Head of caudate nucleus (tissue), 42 donors: Measurements from ENCODE around the gene AUTS2.

Source experiments
- DNase-seq, 42 donors: peaks; one replicate each; pipeline versions ENCODE4 v3.0.0 to v3.0.0-alpha.2; 2020 to 2021; ENCODE audit warnings: mixed read lengths in 7 of 42
- intact Hi-C: fragments of 100-400 bp; cut with DNase I; formaldehyde crosslinking; loops from one replicate; pipeline ENCODE4 v1.15.0; 2022

Gene AUTS2

GRCh38 chr7:69790977-69791724, 192.9 kb downstream of the AUTS2 start:
- DNase-seq: peak in 23 of 42 donors; percentile 18 to 75 (median 45)
- intact Hi-C loops: no loop called here

DNA sequence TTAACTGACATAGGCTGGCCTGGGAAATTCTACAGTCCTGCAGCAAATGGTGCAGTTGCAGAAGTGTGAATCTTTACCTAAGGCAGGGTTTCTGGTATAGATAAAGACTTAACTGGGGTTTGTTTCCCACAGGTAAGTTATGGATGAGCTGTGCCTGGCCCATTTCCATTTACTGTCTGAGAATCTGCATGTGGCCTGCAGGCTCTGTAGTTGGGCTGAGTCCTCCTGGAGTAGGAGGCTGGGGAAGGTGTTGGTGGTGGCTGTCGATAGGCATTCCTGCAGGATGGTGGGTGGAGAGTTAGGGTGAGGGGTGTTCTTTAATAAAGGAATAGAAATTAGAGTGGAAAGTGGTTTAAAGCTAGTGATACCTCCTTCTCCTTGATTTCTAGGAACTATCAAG, 193.5 kb downstream of the AUTS2 start:
- intact Hi-C loops: no loop called here

DNA sequence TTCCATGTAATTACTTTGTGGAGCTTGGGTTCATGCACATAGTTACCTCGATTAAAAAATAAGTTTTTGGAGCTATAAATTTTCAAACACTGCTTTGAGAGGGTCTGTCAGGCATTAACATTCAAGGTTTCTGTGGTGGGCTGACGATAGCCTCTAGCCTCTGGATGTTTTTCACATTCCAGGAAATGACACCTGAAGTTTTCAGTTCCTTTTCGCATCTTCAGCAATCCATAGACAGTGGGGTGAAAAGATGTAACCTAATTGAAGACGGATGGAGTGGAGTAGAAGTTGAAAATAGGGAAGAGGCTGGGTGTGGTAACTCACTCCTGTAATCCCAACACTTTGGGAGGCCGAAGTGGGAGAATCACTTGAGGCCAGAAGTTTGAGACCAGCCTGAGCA, 197.7 kb downstream of the AUTS2 start:
- no peak for DNase-seq
- intact Hi-C loops: no loop called here

More for the DNA sequence above, 193.5 kb downstream of the AUTS2 start:
- no peak for DNase-seq

- intact Hi-C loops: no loop called here
Measured at GRCh38 chr7:69796416-69796815, 198.1 kb downstream of the AUTS2 start.

DNA sequence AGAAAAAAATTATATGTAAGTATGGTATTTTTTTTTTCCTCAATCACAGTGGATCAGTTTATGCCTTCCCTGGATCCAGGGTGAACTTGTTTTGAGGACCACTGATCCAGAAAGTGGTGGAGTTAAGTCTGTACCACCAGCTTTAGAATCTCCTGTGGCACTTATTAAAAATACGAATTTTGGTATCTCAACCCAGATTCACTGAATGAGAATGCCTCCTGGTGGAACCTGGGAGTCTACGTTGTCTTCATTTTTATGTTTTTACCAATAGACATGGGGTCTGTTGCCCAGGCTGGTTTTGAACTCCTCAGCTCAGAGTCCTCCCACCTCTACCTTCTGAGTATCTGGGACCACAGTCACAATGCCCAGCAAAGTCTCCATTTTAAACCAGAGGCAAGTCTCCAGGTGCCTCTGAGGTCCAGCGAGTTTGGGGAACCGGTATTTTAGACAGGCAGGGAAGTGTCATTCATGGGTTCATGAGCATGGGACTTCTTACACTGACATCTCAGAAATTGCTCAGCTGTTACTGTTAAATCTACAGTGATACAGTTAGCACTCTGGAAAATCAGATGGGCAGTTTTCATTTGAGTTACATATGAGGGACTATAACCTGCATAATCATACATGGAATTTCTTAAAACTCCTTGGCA, 200.9 kb downstream of the AUTS2 start:
- DNase-seq: no peak
- intact Hi-C loops: no loop called here

More at GRCh38 chr7:69796416-69796815, 198.1 kb downstream of the AUTS2 start:
- DNase-seq: no peak

DNA sequence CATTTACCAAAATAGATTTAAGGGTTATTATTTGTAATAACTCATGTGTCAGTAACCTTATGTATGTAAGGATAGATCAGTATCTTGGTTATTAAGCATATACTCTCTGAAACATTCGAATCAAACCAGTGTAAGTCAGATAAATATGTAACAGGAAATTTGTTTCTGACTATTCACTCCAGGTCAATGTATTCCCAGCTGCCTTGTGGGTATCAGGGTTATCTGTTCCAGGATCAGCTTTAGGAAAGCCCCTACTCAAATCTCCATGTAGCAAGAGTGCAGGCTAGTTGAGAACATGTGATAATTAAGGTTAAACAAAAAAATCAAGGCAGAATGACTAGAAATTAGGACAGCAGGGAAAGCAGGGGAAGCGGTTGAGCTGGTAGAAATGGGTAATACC, 201.7 kb downstream of the AUTS2 start:
- DNase-seq: no peak
- intact Hi-C loops: no loop called here

- intact Hi-C loops: no loop called here
- no peak for DNase-seq
Measured at GRCh38 chr7:69800495-69800894, 202.2 kb downstream of the AUTS2 start.

GRCh38 chr7:69801729-69802682, 203.7 kb downstream of the AUTS2 start:
- no peak for DNase-seq
- intact Hi-C loops: no loop called here

DNA sequence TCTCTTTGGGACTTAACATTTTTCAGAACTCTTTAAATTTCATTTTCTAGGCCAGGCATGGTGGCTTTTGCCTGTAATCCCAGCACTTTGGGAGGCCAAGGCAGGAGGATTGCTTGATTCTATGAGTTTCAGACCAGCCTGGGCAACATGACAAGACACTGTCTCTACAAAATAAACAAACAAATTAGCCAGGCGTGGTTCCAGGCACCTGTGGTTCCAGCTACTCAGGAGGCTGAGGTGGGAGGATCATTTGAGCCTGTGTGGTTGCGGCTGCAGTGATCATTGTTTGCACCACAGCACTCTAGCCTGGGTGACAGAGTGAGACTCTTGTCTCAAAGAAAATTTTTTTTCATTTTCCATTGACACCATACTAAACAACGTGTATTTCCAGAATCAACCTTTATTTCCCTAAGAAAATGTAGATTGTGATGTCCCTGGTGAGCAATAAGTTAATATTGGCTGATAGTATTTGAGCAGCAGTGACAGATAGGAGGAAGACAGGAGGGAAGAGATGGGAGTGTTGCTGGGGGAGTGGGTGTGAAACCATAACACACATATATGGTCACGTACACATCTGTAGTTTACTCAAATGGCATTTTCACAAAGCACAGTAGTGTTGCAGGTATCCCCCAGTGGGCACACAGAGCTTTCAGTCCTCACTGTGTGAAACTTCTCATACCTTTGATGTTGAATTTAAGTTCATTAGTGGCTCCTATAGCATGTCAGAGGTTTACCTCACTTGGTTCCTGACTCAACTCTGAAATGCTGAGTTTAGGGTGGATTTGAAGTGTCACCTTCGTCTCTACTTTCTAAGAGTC, 205.6 kb downstream of the AUTS2 start:
- no peak for DNase-seq
- intact Hi-C loops: no loop called here

- intact Hi-C loops: no loop called here
- DNase-seq: no peak
Measured at GRCh38 chr7:69804962-69805361, 206.7 kb downstream of the AUTS2 start.

DNA sequence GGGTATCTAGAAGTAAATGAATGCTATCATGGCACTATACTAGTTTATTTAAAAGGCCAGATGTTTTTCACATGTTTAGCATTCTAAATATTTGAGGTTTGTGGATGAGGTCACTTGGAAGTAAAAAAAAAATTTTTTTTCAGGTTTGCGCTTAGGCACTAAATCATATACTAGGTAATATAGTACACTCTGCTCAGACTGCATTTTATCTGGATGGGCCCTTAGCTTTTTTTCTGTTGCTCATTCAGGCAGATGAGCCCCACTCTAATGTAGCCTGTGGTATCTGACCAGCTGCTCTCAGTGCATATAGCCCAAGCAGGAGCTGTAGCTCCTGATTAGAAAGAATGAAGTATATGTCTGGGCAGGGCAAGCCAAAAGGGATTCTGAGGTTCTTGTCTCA, 210.1 kb downstream of the AUTS2 start:
- intact Hi-C loops: no loop called here
- no peak for DNase-seq

GRCh38 chr7:69811476-69812308, 213.4 kb downstream of the AUTS2 start:
- intact Hi-C loops: no loop called here
- DNase-seq: no peak

DNA sequence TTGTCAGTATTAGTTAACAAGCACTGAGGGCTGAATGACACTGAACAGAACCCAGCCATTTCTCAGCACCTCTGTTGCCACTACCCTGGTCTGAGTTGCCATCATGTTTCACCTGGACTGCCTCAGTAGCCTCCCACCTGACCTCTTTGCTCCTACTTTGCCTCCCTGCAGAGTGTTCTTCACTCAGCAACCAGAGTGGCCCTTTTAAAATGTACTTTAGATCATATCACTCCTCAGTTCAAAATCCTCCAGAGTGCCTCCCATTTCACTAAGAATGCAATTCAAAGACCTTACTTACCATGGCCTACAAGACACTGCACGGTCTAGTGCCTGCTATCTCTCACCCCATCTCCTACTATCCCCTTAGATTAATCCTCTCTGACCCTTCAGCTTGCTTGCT, 214.5 kb downstream of the AUTS2 start:
- DNase-seq: no peak
- intact Hi-C loops: no loop called here

DNA sequence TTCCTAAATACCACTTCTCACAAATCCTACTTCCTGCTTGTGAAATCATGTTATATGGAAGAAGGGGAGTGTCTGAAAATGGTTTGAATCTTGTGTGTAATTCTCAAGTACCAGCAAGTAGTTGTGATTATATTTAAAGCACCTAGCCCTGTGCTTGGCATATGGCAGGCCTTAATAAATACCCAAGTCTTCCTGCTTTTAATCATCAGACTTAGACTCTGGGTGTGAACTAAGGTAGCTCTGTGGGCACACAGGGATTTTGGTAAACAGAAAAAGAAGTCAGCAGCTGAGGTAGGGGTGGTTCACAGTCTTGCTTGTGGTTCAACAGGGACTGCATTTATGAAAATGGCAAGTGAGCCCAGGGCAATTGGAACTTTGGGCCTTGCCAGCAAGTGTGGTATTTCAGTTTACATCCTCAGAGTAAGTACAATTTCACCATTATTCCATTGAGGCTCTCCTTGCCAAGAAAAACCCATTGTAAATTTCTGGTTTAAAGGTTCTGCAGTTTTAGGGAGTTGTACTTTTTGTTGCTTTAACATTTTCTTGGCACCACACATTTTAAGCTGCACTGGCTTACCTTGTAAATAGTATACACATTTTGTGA, 215.5 kb downstream of the AUTS2 start:
- intact Hi-C loops: no loop called here
- DNase-seq: no peak

DNA sequence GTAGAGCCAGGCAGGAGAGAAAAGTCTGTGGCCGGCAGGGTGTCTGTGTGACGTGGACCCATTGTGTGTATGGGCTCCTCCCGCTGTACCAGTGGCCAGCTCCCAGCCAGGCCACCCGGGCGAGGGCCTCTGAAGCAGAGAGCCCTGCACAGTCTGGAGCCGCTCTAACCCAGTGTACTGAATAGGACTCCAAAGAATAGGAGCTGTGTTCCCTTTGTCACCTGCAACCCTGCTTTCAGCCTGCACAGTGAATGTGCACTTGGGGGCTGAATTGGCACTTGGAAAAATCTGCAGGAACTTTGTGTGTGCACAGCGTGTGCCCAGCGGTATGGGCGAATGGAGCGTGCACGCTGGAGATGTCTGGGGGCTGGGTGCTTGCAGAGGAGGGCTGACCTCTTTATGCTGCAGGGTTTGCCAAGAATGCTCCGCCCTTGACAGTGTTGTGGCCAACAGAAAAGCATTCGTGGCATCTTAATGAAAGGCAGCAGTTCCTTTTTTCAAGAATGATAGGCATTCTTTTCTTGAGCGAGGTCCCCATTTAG, 216.2 kb downstream of the AUTS2 start:
- intact Hi-C loops: no loop called here
- DNase-seq: peak; percentile 59 to 93 (median 82)

GRCh38 chr7:69816501-69816900, 218.2 kb downstream of the AUTS2 start:
- no peak for DNase-seq
- intact Hi-C loops: no loop called here

DNA sequence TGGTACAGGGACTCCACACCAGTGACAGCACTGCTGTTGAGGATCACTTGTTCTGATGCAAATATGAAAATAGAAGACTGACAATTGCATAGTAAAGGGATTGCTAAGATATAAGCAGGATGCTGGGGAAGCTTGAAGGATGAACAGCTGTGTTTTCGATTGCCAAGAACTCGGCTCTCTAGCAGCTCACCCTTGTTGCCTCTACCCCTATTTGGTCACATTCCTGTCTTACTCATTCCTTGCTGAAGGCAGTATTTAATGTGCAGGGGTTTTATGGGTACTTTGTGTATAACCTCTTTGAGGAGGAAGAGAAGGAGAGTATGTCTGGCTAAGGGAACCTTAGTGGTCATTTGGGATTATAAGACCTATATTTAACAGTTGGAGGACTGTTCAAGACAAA, 218.8 kb downstream of the AUTS2 start:
- DNase-seq: no peak

More for the DNA sequence above, 218.8 kb downstream of the AUTS2 start:
- intact Hi-C loops: no loop called here
